ENCODE results near the gene AKR1C2.
"Not testable (repeated sequence)": the region's sequence is repeated elsewhere in the genome, so short reads cannot be mapped to it uniquely, and the experiment has no call there.

DNA sequence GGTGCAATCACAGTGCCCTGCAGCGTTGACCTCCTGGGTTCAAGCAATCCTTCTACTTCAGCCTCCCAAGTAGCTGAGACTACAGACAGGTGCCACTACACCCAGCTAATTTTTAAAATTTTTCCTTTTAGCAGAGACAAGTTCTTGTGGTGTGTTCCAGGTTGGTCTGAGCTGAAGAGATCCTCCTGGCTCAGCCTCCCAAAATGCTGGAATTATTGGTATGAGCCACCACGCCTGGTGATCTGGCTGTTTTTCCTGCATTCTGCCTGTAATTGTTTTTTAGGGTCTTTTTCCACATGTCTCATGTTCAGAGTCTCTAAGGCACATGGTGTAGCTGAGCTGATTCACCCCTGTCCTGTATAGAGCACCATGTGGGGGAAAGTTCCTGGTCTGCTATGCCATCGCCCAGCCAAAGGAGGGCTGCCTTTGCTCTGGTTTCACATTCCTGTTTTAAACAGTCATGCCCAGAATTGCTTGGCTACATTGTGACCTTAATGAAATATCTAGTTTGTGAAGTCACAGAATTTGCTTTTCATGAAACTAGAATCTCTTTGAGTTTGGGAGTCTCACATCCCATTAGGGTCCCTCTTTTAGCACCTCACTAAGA lies 15.1 kb upstream of the AKR1C2 start:
- TF ChIP-seq, protein P1, sequence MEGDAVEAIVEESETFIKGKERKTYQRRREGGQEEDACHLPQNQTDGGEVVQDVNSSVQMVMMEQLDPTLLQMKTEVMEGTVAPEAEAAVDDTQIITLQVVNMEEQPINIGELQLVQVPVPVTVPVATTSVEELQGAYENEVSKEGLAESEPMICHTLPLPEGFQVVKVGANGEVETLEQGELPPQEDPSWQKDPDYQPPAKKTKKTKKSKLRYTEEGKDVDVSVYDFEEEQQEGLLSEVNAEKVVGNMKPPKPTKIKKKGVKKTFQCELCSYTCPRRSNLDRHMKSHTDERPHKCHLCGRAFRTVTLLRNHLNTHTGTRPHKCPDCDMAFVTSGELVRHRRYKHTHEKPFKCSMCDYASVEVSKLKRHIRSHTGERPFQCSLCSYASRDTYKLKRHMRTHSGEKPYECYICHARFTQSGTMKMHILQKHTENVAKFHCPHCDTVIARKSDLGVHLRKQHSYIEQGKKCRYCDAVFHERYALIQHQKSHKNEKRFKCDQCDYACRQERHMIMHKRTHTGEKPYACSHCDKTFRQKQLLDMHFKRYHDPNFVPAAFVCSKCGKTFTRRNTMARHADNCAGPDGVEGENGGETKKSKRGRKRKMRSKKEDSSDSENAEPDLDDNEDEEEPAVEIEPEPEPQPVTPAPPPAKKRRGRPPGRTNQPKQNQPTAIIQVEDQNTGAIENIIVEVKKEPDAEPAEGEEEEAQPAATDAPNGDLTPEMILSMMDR (IDR thresholded peaks at IDR 0.05), result not testable (repeated sequence)
- not testable (repeated sequence) for TF ChIP-seq EP300 (IDR thresholded peaks at IDR 0.05)
